Heart right ventricle (tissue), 16 donors: Measurements from ENCODE around the gene PCYOX1L. TPM values are rescaled to one million over a fixed set of nuclear protein-coding genes. Genes with fewer than 3 reads are reported as not detected.

Experiments used
- ATAC-seq, 8 donors: fragments of 200-7000 bp; cut with Tn5 transposase; one replicate each; pipeline ENCODE4 v1.9.1; 2020; ENCODE audit warnings: mild to moderate bottlenecking in 8 of 8, moderate library complexity in 8 of 8, moderate number of reproducible peaks in 1 of 8
- DNase-seq, 2 donors: peaks; one replicate each; pipeline ENCODE4 v3.0.0-alpha.2; 2020
- H3K27ac ChIP-seq, 10 donors: fragments of 200-600 bp; sonication (generic) in 2 of 10; one replicate each; pipeline versions ENCODE4 v1.5.0 to v1.8.0; 2020 to 2022; ENCODE audit warnings: mild to moderate bottlenecking in 3 of 10
- H3K27me3 ChIP-seq, 7 donors: fragments of 200-600 bp; one replicate each; pipeline ENCODE4 v1.8.0; 2021 to 2022; ENCODE audit warnings: mild to moderate bottlenecking in 2 of 7
- H3K36me3 ChIP-seq, 9 donors: fragments of 200-600 bp; sonication (generic) in 1 of 9; one replicate each; pipeline versions ENCODE4 v1.5.0 to v1.8.0; 2020 to 2022; ENCODE audit warnings: mild to moderate bottlenecking in 2 of 9
- H3K4me1 ChIP-seq, 9 donors: fragments of 200-600 bp; sonication (generic) in 1 of 9; one replicate each; pipeline versions ENCODE4 v1.5.0 to v1.8.0; 2020 to 2022; ENCODE audit warnings: mild to moderate bottlenecking in 4 of 9
- H3K4me3 ChIP-seq, 10 donors: fragments of 200-600 bp; sonication (generic) in 2 of 10; one replicate each; pipeline versions ENCODE4 v1.5.0 to v1.8.0; 2020 to 2022; ENCODE audit warnings: mild to moderate bottlenecking in 7 of 10, moderate library complexity in 2 of 10
- H3K9me3 ChIP-seq, 11 donors: fragments of 200-600 bp in 10 of 11; sonication (generic) in 2 of 11; one replicate each; pipeline versions ENCODE4 v1.5.0 to v1.8.0; 2013 to 2022; ENCODE audit warnings: mild to moderate bottlenecking in 2 of 11, control low read depth in 1 of 11, moderate library complexity in 1 of 11
- CTCF ChIP-seq, 9 donors: fragments of 200-600 bp; sonication (generic) in 2 of 9; IDR thresholded peaks; one replicate each; pipeline versions ENCODE4 v1.5.0 to v1.8.0; 2021 to 2022; ENCODE audit warnings: antibody characterized with exemption in 9 of 9, mild to moderate bottlenecking in 5 of 9, moderate library complexity in 1 of 9
- WGBS, 2 donors: extraction: QIAGEN DNeasy Blood & Tissue Kit; methylation state at CpG; one replicate each; pipeline ENCODE4 v1.1.7; 2013; ENCODE audit warnings: inconsistent platforms in 1 of 2; 5-methylcytosine and 5-hydroxymethylcytosine counted together
- intact Hi-C, 10 donors: fragments of 100-400 bp; cut with DNase I; formaldehyde crosslinking; loops; one replicate each; pipeline versions ENCODE4 v1.11.1 to v1.14.2; 2022
- polyA plus RNA-seq, 2 donors: library from polyadenylated mRNA; stranded (reverse); fragments of 200-250 nt; gene quantifications; one replicate each; pipeline ENCODE4 v1.2.3, GENCODE V29; 2013
- total RNA-seq, 10 donors: library from RNA; stranded (reverse); fragmentation: NEBNext Ultra II Directional in 3 of 10; extraction: Animal tissue kit (Norgen Biotek cat#: 25700) in 3 of 10; gene quantifications; one replicate each; pipeline versions ENCODE4 v1.2.1 to v1.2.4, GENCODE V29; 2021 to 2023
- donor health status: Arrhythmogenic right ventricular cardiomyopathy.
- donor health status: ischemic (EF 13 %, LVEDD 7.1; RV severe dilation, severe dysfunction).
- donor health status: healthy with polysubstance abuse.
- donor health status: DM: no; HTN: yes; CAD: no.
- donor health status: DM: no; HTN: no; CAD: no.
- donor health status: ischemic (EF 25% LVEDD 6.9; RV normal size, moderate dysfunction).
- donor health status: ischemic (EF 25% LVEDD 5.7; RV mildly dilated, moderate dysfunction).
- donor health status: healthy.
- donor health status: DM: yes; HTN: yes; CAD: no.
- donor health status: Ischemic cardiomyopathy.
- donor health status: ischemic (EF 35%, LVEDD 5.7; RV mildly dilated, moderate dysfunction).
- donor health status: nonischemic (EF 11% LVEDD 7.7; RV severe dilation, severe dysfunction).
- donor health status: DM: yes; HTN: yes; CAD: no.
- donor health status: PGD.
- donor health status: ischemic (EF 29% LVEDD 5.4; RV normal size, mild dysfunction).
- donor health status: nonischemic (EF 23%, LVEDD 6.1; RV moderate dilation, normal function).

PCYOX1L gene
- total and polyA plus RNA-seq, 12 donors: 2.6 to 6.2 (median 4.4) TPM

DNA sequence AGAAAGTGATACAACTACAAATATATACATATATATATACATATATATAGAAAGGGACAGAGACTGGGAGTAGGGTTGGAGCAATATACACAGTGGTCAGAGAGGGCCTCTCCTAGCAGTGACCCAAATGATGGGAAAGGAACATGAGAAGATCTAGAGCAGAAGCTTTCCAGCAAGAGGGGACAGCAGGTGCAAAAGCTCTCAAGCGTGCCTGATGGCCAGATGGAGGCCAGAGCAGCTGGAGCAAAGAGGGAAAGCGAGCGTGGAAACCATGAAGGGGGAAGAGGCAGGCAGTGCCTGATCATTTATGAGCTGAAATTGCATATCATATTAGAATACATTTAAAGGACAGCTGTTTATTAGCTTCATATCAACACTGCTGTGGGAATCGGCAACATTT is 20.1 kb upstream of the PCYOX1L start:
- intact Hi-C loops: no loop called here
- H3K27me3 ChIP-seq: no peaks in the 10 kb centered on the region
- no peak overlapping the region for H3K27ac ChIP-seq
- peaks cover 0 to 100% (median 71%) of the 10 kb centered on the region in 9 donors for H3K36me3 ChIP-seq
- ATAC-seq: no peak
- no peaks in the 10 kb centered on the region for H3K9me3 ChIP-seq
- no peak for TF ChIP-seq CTCF (IDR thresholded peaks at IDR 0.05)
- WGBS, 2 donors: 93 to 98% methylated on average over 4 of the region's 4 CpGs
- DNase-seq: no peak
- H3K4me1 ChIP-seq: peaks cover 0 to 8% (median 0%) of the 10 kb centered on the region in 9 donors
- H3K4me3 ChIP-seq: no peak overlapping the region

GRCh38 chr5:149338364-149338763 is 19.5 kb upstream of the PCYOX1L start:
- H3K27ac ChIP-seq: no peak overlapping the region
- peaks cover 0 to 7% (median 0%) of the 10 kb centered on the region in 9 donors for H3K4me1 ChIP-seq
- intact Hi-C loops: no loop called here
- peaks cover 0 to 96% (median 67%) of the 10 kb centered on the region in 9 donors for H3K36me3 ChIP-seq
- no peak overlapping the region for H3K4me3 ChIP-seq
- ATAC-seq: peak in 1 of 8 donors; percentile 45
- DNase-seq: no peak
- no peaks in the 10 kb centered on the region for H3K9me3 ChIP-seq
- WGBS, 2 donors: 79 to 83% methylated on average over 1 of the region's 1 CpG
- TF ChIP-seq CTCF (IDR thresholded peaks at IDR 0.05): no peak
- H3K27me3 ChIP-seq: no peaks in the 10 kb centered on the region

GRCh38 chr5:149340920-149341319 is 16.9 kb upstream of the PCYOX1L start:
- no peak for TF ChIP-seq CTCF (IDR thresholded peaks at IDR 0.05)
- ATAC-seq (no peak), DNase-seq (no peak)
- 27 to 62% methylated on average over 1 of the region's 1 CpG for WGBS, 2 donors
- Histone ChIP-seq H3K27me3 (no peaks in the 10 kb centered on the region), H3K36me3 (peaks cover 0 to 70% (median 49%) of the 10 kb centered on the region in 9 donors), H3K4me1 (peaks cover 0 to 21% (median 12%) of the 10 kb centered on the region in 9 donors), H3K4me3 (no peak overlapping the region), H3K27ac (no peak overlapping the region), H3K9me3 (no peaks in the 10 kb centered on the region)
- intact Hi-C loops: loop anchor here in 1 of 10 donors (10.0 kb wide), 1 partner anchor 206 kb away; no protein-coding TSS in a partner anchor

DNA sequence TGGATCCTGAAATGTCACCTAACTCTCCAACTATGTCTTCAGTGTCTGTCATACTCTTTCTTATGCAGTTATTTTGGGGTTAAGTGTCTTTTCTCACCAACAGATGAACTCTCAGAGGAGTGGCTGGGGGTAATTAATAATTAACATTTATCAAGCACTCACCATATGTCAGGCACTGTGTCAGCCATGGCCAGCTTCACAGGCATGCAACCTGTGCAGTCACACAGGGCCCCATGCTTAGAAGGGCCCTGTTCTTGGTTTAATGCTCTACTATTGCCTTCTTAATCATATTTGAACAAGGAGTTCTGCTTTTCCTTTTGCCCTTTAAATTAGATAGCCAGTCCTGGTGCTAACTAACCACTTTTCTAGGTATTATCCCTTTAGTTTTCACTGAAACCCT is 16.0 kb upstream of the PCYOX1L start:
- no peaks in the 10 kb centered on the region for H3K27me3 ChIP-seq
- no peak overlapping the region for H3K27ac ChIP-seq
- no peaks in the 10 kb centered on the region for H3K9me3 ChIP-seq
- no peak for TF ChIP-seq CTCF (IDR thresholded peaks at IDR 0.05)
- H3K4me1 ChIP-seq: peaks cover 0 to 28% (median 18%) of the 10 kb centered on the region in 9 donors
- intact Hi-C loops: loop anchor here in 1 of 10 donors (10.0 kb wide), 1 partner anchor 207 kb away; no protein-coding TSS in a partner anchor
- no peak for ATAC-seq
- peaks cover 0 to 61% (median 40%) of the 10 kb centered on the region in 9 donors for H3K36me3 ChIP-seq
- no peak for DNase-seq
- H3K4me3 ChIP-seq: no peak overlapping the region
